Glomerular visceral epithelial cell (primary cell): ENCODE measurements around the gene GPR179.
"Not testable (repeated sequence)": the region's sequence is repeated elsewhere in the genome, so short reads cannot be mapped to it uniquely, and the experiment has no call there.

ENCODE experiments used
- DNase-seq: peaks from one replicate; pipeline ENCODE4 v3.0.0-alpha.2; 2016; ENCODE audit errors: extremely low spot score

GPR179 gene

GRCh38 chr17:38324772-38325171 lies 19.0 kb downstream of the GPR179 start:
- DNase-seq, result no peak

GRCh38 chr17:38324141-38324697 lies 19.5 kb downstream of the GPR179 start:
- no peak for DNase-seq

GRCh38 chr17:38322897-38323296 lies 20.9 kb downstream of the GPR179 start:
- no peak for DNase-seq

GRCh38 chr17:38322156-38322779 lies 21.5 kb downstream of the GPR179 start:
- peak; percentile 61 for DNase-seq

GRCh38 chr17:38320482-38320881 lies 23.3 kb downstream of the GPR179 start:
- DNase-seq, result no peak

GRCh38 chr17:38317081-38317480 lies 26.7 kb downstream of the GPR179 start:
- no peak for DNase-seq

- no peak for DNase-seq
Measured at GRCh38 chr17:38315497-38315896, 28.3 kb downstream of the GPR179 start.

GRCh38 chr17:38296834-38297517 lies 46.8 kb downstream of the GPR179 start, which contains the start of gene MRPL45:
MRPL45 (plus strand) TSS chr17:38297168; CDS start chr17:38297184, 16 bp downstream.
- DNase-seq, result peak; percentile 96

- DNase-seq, result not testable (repeated sequence)
Measured at GRCh38 chr17:38295602-38296365, 48.0 kb downstream of the GPR179 start.

- not testable (repeated sequence) for DNase-seq
Measured at GRCh38 chr17:38289760-38290159, 54.0 kb downstream of the GPR179 start.

GRCh38 chr17:38288217-38288827 lies 55.4 kb downstream of the GPR179 start:
- peak; percentile 34 for DNase-seq

GRCh38 chr17:38286501-38287091 lies 57.2 kb downstream of the GPR179 start:
- DNase-seq, result peak; percentile 87

GRCh38 chr17:38285994-38286393 lies 57.8 kb downstream of the GPR179 start:
- DNase-seq, result peak; percentile 29
